HL-60 (cell line): Measurements from ENCODE around the gene SLC27A5.
"Not testable (repeated sequence)": the region's sequence is repeated elsewhere in the genome, so short reads cannot be mapped to it uniquely, and the experiment has no call there.

Experiments used
- DNase-seq, 2 experiments: peaks; one replicate each; pipeline ENCODE4 v3.0.0-alpha.2; 2010 to 2020; ENCODE audit warnings: low read depth in 1 of 2, low spot score in 1 of 2
- H3K27ac ChIP-seq: fragments of 250-450 bp; sonication (Bioruptor Pico); replicated peaks from 2 replicates; pipeline ENCODE4 v1.5.1; 2020; ENCODE audit warnings: mild to moderate bottlenecking, moderate library complexity
- H3K27me3 ChIP-seq: fragments of 250-450 bp; sonication (Bioruptor Pico); 2 replicates; pipeline ENCODE4 v1.5.1; 2021; ENCODE audit warnings: mild to moderate bottlenecking, moderate library complexity; ENCODE audit not compliant: insufficient read depth, poor library complexity, severe bottlenecking
- H3K4me3 ChIP-seq: replicated peaks from 2 replicates; pipeline ENCODE4 v1.5.1; 2011; ENCODE audit warnings: mild to moderate bottlenecking, control low read depth, low read length; ENCODE audit not compliant: insufficient read depth
- GABPA ChIP-seq: IDR thresholded peaks from 2 replicates; pipeline ENCODE4 v1.6.1; 2012; ENCODE audit warnings: low read depth
- POLR2AphosphoS5 ChIP-seq: IDR thresholded peaks from 2 replicates; pipeline ENCODE4 v1.6.1; 2012; ENCODE audit warnings: low read depth
- SPI1 ChIP-seq: IDR thresholded peaks from 2 replicates; pipeline ENCODE4 v1.6.1; 2012; ENCODE audit warnings: low read depth, mild to moderate bottlenecking, borderline replicate concordance
- TF ChIP-seq, protein P1 (sequence below): IDR thresholded peaks from 2 replicates; pipeline ENCODE4 v1.6.1; 2012; ENCODE audit warnings: low read depth; ENCODE audit not compliant: insufficient replicate concordance
- TF ChIP-seq, protein P2 (sequence below): IDR thresholded peaks from one replicate; pipeline ENCODE4 v1.5.1; 2011; ENCODE audit warnings: low read length, control low read depth, inconsistent platforms; ENCODE audit not compliant: insufficient read depth

SLC27A5 gene

DNA sequence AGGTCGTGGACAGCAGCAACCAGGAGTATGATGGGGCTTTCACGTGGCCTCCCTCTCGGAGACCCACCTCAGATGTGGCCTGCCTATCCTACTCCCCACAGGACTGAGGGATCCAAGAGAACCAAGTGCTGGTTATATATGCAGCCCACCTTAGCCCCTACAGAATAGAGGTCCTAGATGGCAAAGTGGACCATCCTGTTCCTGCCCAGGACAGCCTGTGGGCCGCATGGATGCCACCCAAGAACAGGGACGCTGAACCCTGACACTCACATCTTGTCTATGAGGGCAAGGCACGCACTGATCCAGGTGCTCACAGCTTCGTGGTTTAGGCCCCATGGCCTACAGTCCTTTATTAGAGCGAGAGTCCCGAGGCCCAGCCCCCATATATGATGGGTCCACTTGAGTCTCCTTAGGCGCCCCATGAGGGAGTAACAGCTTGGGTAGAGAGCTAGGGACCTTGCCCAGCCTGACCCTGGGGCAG lies 1.5 kb upstream of the SLC27A5 start:
- Histone ChIP-seq H3K4me3 (no peak overlapping the region), H3K27me3 (no peaks in the 10 kb centered on the region), H3K27ac (peak overlapping the region; percentile 72)
- TF ChIP-seq, protein P1, sequence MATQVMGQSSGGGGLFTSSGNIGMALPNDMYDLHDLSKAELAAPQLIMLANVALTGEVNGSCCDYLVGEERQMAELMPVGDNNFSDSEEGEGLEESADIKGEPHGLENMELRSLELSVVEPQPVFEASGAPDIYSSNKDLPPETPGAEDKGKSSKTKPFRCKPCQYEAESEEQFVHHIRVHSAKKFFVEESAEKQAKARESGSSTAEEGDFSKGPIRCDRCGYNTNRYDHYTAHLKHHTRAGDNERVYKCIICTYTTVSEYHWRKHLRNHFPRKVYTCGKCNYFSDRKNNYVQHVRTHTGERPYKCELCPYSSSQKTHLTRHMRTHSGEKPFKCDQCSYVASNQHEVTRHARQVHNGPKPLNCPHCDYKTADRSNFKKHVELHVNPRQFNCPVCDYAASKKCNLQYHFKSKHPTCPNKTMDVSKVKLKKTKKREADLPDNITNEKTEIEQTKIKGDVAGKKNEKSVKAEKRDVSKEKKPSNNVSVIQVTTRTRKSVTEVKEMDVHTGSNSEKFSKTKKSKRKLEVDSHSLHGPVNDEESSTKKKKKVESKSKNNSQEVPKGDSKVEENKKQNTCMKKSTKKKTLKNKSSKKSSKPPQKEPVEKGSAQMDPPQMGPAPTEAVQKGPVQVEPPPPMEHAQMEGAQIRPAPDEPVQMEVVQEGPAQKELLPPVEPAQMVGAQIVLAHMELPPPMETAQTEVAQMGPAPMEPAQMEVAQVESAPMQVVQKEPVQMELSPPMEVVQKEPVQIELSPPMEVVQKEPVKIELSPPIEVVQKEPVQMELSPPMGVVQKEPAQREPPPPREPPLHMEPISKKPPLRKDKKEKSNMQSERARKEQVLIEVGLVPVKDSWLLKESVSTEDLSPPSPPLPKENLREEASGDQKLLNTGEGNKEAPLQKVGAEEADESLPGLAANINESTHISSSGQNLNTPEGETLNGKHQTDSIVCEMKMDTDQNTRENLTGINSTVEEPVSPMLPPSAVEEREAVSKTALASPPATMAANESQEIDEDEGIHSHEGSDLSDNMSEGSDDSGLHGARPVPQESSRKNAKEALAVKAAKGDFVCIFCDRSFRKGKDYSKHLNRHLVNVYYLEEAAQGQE: no peak
- TF ChIP-seq POLR2AphosphoS5: no peak
- TF ChIP-seq, protein P2, sequence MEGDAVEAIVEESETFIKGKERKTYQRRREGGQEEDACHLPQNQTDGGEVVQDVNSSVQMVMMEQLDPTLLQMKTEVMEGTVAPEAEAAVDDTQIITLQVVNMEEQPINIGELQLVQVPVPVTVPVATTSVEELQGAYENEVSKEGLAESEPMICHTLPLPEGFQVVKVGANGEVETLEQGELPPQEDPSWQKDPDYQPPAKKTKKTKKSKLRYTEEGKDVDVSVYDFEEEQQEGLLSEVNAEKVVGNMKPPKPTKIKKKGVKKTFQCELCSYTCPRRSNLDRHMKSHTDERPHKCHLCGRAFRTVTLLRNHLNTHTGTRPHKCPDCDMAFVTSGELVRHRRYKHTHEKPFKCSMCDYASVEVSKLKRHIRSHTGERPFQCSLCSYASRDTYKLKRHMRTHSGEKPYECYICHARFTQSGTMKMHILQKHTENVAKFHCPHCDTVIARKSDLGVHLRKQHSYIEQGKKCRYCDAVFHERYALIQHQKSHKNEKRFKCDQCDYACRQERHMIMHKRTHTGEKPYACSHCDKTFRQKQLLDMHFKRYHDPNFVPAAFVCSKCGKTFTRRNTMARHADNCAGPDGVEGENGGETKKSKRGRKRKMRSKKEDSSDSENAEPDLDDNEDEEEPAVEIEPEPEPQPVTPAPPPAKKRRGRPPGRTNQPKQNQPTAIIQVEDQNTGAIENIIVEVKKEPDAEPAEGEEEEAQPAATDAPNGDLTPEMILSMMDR: no peak
- no peak for TF ChIP-seq GABPA
- TF ChIP-seq SPI1: no peak
- DNase-seq: no peak

DNA sequence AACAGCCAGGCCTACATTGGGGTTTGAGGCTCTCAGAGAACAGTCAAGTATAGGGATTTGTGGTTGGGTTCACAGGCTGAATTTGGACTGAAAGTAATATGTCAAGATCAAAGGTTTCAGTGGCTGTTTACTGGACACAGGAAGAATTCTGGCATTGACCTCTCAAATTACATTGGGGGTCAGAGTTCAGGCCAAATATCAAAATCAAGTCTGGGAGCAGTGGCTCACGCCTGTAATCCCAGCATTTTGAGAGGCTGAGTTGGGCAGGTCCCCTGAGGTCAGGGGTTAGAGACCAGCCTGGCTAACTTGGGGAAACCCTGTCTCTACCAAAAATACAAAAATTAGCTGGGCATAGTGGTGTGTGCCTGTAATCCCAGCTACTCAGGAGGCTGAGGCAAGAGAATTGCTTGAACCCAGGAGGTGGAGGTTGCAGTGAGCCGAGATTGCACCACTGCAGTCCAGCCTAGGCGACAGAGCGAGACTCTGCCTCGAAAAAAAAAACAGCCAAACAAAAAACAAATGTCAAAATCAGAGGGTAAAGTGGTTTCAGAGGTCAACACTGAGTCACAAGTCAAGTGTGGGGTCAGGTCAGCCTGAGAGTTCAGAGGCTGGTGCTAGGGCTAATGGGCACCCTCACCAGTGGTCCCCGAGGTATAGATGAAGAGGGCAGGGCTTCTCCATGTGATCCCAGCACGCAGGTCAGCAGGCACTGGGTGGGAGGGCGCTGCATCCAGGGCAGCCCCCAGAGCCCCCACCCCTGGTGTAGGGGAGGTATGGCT lies 1.5 kb downstream of the SLC27A5 start:
- Histone ChIP-seq H3K27ac (no peak overlapping the region), H3K27me3 (no peaks in the 10 kb centered on the region), H3K4me3 (no peak overlapping the region)
- DNase-seq: no peak
- TF ChIP-seq, protein P2: no peak
- TF ChIP-seq POLR2AphosphoS5: no peak
- no peak for TF ChIP-seq GABPA
- no peak for TF ChIP-seq SPI1
- TF ChIP-seq, protein P1: no peak

DNA sequence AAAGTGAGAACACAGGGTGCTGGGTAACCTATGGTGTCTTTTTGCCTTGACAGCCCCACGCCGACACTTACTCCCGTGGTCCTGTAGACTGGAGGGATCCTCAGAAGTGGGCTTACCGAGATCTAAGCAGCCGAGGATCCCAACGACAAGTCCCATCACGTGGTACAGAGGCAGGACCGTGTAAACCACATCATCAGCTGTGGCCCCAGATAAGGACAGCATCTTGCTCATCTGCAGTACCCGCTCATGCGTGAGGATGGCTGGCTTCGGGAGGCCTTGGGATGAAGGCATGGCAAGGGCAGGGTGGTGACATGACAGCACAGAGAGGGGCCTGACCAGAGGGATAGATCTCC lies 2.1 kb downstream of the SLC27A5 start:
- H3K27me3 ChIP-seq: no peaks in the 10 kb centered on the region
- no peak overlapping the region for H3K4me3 ChIP-seq
- no peak for DNase-seq
- TF ChIP-seq GABPA: no peak
- TF ChIP-seq, protein P1: no peak
- TF ChIP-seq, protein P2: no peak
- no peak overlapping the region for H3K27ac ChIP-seq

DNA sequence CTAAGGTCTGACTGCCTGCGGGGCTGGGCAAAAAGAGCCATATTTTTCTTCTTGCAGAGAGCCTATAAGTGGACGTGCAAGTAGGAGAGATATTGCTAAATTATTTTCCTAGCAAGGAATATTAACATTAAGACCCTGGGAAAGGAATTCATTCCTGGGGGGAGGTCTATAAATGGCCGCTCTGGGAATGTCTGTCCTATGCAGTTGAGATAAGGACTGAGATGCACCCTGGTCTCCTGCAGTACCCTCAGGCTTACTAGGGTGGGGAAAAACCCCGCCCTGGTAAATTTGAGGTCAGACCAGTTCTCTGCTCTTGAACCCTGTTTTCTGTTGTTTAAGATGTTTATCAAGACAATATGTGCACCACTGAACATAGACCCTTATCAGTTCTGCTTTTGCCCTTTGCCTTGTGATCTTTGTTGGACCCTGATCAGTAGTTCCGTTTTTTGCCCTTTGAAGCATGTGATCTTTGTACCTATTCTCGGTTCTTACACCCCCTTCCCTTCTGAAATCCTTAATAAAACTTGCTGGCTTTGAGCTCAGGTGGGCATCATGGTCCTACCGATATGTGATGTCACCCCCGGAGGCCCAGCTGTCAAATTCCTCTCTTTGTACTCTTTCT lies 4.1 kb downstream of the SLC27A5 start:
- not testable (repeated sequence) for DNase-seq, H3K4me3 ChIP-seq, H3K27ac ChIP-seq, H3K27me3 ChIP-seq
